H9 (cell line): ENCODE data around the gene EXOC3L1. TPM values are rescaled to one million over a fixed set of nuclear protein-coding genes. Genes with fewer than 3 reads are reported as not detected.

Source experiments
- DNase-seq: peaks from one replicate; pipeline ENCODE4 v3.0.0-alpha.2; 2017
- H2AFZ ChIP-seq: one replicate; pipeline ENCODE4 v1.6.1; 2013; ENCODE audit warnings: mild to moderate bottlenecking, low read length, control low read depth, moderate library complexity
- H2AK5ac ChIP-seq: 2 replicates; pipeline ENCODE4 v1.6.1; 2013; ENCODE audit warnings: low read length, control low read depth, mixed read lengths; ENCODE audit not compliant: insufficient read length
- H2BK120ac ChIP-seq: one replicate; pipeline ENCODE4 v1.6.1; 2013; ENCODE audit warnings: low read depth, mild to moderate bottlenecking, low read length, control low read depth, inconsistent platforms; ENCODE audit not compliant: poor library complexity, severe bottlenecking
- H2BK12ac ChIP-seq: 2 replicates; pipeline ENCODE4 v1.6.1; 2013; ENCODE audit warnings: low read length, control low read depth, mixed read lengths, low read depth; ENCODE audit not compliant: insufficient read length
- H2BK15ac ChIP-seq: 2 replicates; pipeline ENCODE4 v1.6.1; 2013; ENCODE audit warnings: low read depth, low read length, control low read depth
- H2BK20ac ChIP-seq: one replicate; pipeline ENCODE4 v1.6.1; 2013; ENCODE audit warnings: low read depth, mild to moderate bottlenecking, low read length, control low read depth, inconsistent platforms; ENCODE audit not compliant: poor library complexity, severe bottlenecking
- H2BK5ac ChIP-seq: 2 replicates; pipeline ENCODE4 v1.6.1; 2013; ENCODE audit warnings: low read length, control low read depth, mixed read lengths; ENCODE audit not compliant: insufficient read length
- H3K14ac ChIP-seq: 2 replicates; pipeline ENCODE4 v1.6.1; 2013; ENCODE audit warnings: low read length, control low read depth; ENCODE audit not compliant: insufficient read depth
- H3K18ac ChIP-seq: 2 replicates; pipeline ENCODE4 v1.6.1; 2013; ENCODE audit warnings: low read depth, mild to moderate bottlenecking, mixed read lengths, low read length, control low read depth; ENCODE audit not compliant: insufficient read length
- H3K23ac ChIP-seq: 2 replicates; pipeline ENCODE4 v1.6.1; 2013; ENCODE audit warnings: low read length, control low read depth, mixed read lengths, low read depth; ENCODE audit not compliant: insufficient read length
- H3K23me2 ChIP-seq: 2 replicates; pipeline ENCODE4 v1.6.1; 2013; ENCODE audit warnings: low read depth, mild to moderate bottlenecking, mixed read lengths, low read length, control low read depth; ENCODE audit not compliant: insufficient read length, poor library complexity, severe bottlenecking
- H3K27ac ChIP-seq: 2 replicates; pipeline ENCODE4 v1.5.1; 2013; ENCODE audit warnings: low read length, control low read depth, mixed read lengths, low read depth; ENCODE audit not compliant: insufficient read length
- H3K27me3 ChIP-seq: 2 replicates; pipeline ENCODE4 v1.6.1; 2013; ENCODE audit warnings: low read length, control low read depth, inconsistent platforms; ENCODE audit not compliant: insufficient read depth
- H3K4ac ChIP-seq: 2 replicates; pipeline ENCODE4 v1.6.1; 2013; ENCODE audit warnings: low read depth, mild to moderate bottlenecking, control low read depth, inconsistent platforms, low read length, moderate library complexity
- H3K4me1 ChIP-seq: 2 replicates; pipeline ENCODE4 v1.6.1; 2013; ENCODE audit warnings: low read length, control low read depth, inconsistent platforms; ENCODE audit not compliant: insufficient read depth
- H3K4me2 ChIP-seq: 2 replicates; pipeline ENCODE4 v1.6.1; 2013; ENCODE audit warnings: low read length, control low read depth, mixed read lengths; ENCODE audit not compliant: insufficient read length, insufficient read depth
- H3K56ac ChIP-seq: 2 replicates; pipeline ENCODE4 v1.6.1; 2013; ENCODE audit warnings: low read depth, mild to moderate bottlenecking, mixed read lengths, low read length, control low read depth; ENCODE audit not compliant: insufficient read length
- H3K79me1 ChIP-seq: 2 replicates; pipeline ENCODE4 v1.6.1; 2013; ENCODE audit warnings: low read depth, mild to moderate bottlenecking, moderate library complexity, low read length, control low read depth, inconsistent platforms; ENCODE audit not compliant: insufficient read depth, poor library complexity, severe bottlenecking
- H3K79me2 ChIP-seq: 2 replicates; pipeline ENCODE4 v1.6.1; 2013; ENCODE audit warnings: low read length, control low read depth, inconsistent platforms; ENCODE audit not compliant: insufficient read depth
- H3K9ac ChIP-seq: 2 replicates; pipeline ENCODE4 v1.6.1; 2013; ENCODE audit warnings: low read length, control low read depth, mixed read lengths; ENCODE audit not compliant: insufficient read length; ENCODE audit errors: extremely low read depth
- H3K9me3 ChIP-seq: one replicate; pipeline ENCODE4 v1.6.1; 2013; ENCODE audit warnings: low read depth, low read length, inconsistent platforms; ENCODE audit not compliant: control insufficient read depth
- H3T11ph ChIP-seq: one replicate; pipeline ENCODE4 v1.6.1; 2013; ENCODE audit warnings: mild to moderate bottlenecking, low read length, control low read depth, inconsistent platforms
- H4K20me1 ChIP-seq: one replicate; pipeline ENCODE4 v1.6.1; 2013; ENCODE audit not compliant: control insufficient read depth, insufficient read length, insufficient read depth
- H4K5ac ChIP-seq: 2 replicates; pipeline ENCODE4 v1.6.1; 2013; ENCODE audit warnings: low read depth, mild to moderate bottlenecking, mixed read lengths, low read length, control low read depth; ENCODE audit not compliant: insufficient read length
- H4K8ac ChIP-seq: replicated peaks from 2 replicates; pipeline ENCODE4 v1.6.1; 2013; ENCODE audit warnings: low read length, control low read depth, mixed read lengths, low read depth; ENCODE audit not compliant: insufficient read length
- H4K91ac ChIP-seq: 2 replicates; pipeline ENCODE4 v1.6.1; 2013; ENCODE audit warnings: low read depth, mild to moderate bottlenecking, moderate library complexity, mixed read lengths, low read length, control low read depth; ENCODE audit not compliant: insufficient read length
- H3K27ac Mint-ChIP-seq, 3 experiments: 2 replicates in 2 of 3; 3 replicates in 1 of 3; pipeline ENCODE4 v1.8.0; 2020 to 2021; ENCODE audit warnings: mixed read lengths in 3 of 3, mild to moderate bottlenecking in 1 of 3, moderate library complexity in 1 of 3
- H3K27me3 Mint-ChIP-seq: 2 replicates; pipeline ENCODE4 v1.8.0; 2021; ENCODE audit warnings: low read depth, mild to moderate bottlenecking, moderate library complexity, mixed read lengths
- H3K36me3 Mint-ChIP-seq, 3 experiments: 2 replicates in 2 of 3; 3 replicates in 1 of 3; pipeline ENCODE4 v1.8.0; 2020 to 2021; ENCODE audit warnings: low read depth in 3 of 3, mixed read lengths in 3 of 3; ENCODE audit not compliant: insufficient read depth in 1 of 3
- H3K4me1 Mint-ChIP-seq, 2 experiments: 2 replicates each; pipeline ENCODE4 v1.8.0; 2020; ENCODE audit warnings: mixed read lengths in 2 of 2
- H3K4me3 Mint-ChIP-seq, 2 experiments: 2 replicates in 1 of 2; 3 replicates in 1 of 2; pipeline ENCODE4 v1.8.0; 2020 to 2021; ENCODE audit warnings: mild to moderate bottlenecking in 2 of 2, mixed read lengths in 2 of 2, moderate library complexity in 1 of 2
- H3K9me3 Mint-ChIP-seq, 2 experiments: 2 replicates in 1 of 2; 3 replicates in 1 of 2; pipeline ENCODE4 v1.8.0; 2020; ENCODE audit warnings: mild to moderate bottlenecking in 2 of 2, mixed read lengths in 2 of 2, moderate library complexity in 1 of 2
- WGBS: extraction: QIAGEN DNeasy Blood & Tissue Kit; methylation state at CpG from one replicate; pipeline ENCODE4 v1.1.7; 2013; ENCODE audit warnings: missing lambda C conversion rate, low lambda C conversion rate, mixed read lengths; ENCODE audit not compliant: insufficient read length; ENCODE audit errors: extremely low coverage; 5-methylcytosine and 5-hydroxymethylcytosine counted together
- total RNA-seq: library from RNA; stranded (reverse); gene quantifications from 2 replicates; pipeline ENCODE4 v1.2.1, GENCODE V29; 2021
- TF ChIP-seq, protein P1 (sequence below): fragments of 200-600 bp; sonication (generic); conservative IDR thresholded peaks from 3 replicates; pipeline ENCODE4 v1.8.0; 2021; ENCODE audit warnings: antibody characterized with exemption, mild to moderate bottlenecking

Gene EXOC3L1
- total RNA-seq, 1 experiment from 2014 or later = 3.3 TPM

DNA sequence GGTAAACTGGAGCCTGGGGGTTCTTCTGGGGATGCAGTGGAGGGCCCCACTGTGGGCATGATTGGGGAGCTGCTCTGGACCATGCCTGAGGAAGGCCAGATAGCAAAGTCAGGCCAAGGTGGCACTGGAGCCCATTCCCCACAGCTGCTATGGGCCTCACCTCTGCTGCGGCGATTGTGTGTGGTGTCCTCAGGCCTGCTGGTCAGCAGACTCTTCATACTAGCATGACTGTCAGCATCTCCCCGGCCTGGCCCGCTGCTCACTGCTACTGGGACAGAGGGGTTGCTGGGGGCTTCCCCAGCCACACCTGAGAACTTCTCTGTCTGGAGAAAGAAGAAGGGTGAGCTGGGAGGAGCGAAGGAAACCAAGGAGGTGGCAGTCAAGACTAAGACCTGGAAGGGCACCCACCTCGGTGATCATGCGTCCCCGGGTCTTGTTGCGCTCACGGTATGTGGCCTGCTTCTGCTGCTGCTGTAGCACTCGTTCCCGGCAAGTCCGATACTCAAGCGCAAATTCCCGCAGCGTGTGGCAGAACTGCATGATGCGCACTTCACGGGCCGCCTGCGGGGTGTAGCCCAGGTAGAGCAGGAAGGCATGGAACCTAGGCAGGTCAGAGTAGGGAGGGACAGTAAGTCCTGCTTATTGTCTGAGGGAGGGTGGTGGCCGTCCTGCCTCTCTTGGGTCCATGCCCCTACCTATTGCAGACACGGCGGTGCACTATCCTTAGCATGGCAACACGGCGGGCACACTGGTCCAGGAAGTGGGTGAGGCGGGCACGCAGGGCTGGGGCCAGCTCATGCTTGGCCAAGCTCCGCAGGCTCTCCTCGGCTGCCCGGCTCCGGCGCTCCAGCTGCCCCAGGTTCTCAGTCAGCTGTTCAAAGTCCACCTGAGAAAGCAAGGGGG, 40.2 kb upstream of the EXOC3L1 start:
- peak overlapping the region in 1 of 2 experiments; percentile 35; a peak in 1 of 5 replicates for H3K4me3 Mint-ChIP-seq
- no peak overlapping the region for H3K14ac ChIP-seq
- H3T11ph ChIP-seq = no peak overlapping the region
- H3K4ac ChIP-seq = no peak overlapping the region
- no peaks in the 10 kb centered on the region for H3K9me3 ChIP-seq
- no CpG with 5 or more reads among the region's 32 CpGs for WGBS
- H4K91ac ChIP-seq = no peak overlapping the region
- H3K36me3 Mint-ChIP-seq = peaks cover 25 to 72% (median 57%) of the 10 kb centered on the region in 3 experiments; a peak in 6 of 7 replicates
- no peak overlapping the region for H2BK12ac ChIP-seq
- H3K9ac ChIP-seq = no peak overlapping the region
- peaks cover 5% of the 10 kb centered on the region; the same call in 1 of the 2 replicates for H3K79me2 ChIP-seq
- no peak overlapping the region for H2AFZ ChIP-seq
- no peaks in the 10 kb centered on the region for H3K27me3 ChIP-seq
- H3K56ac ChIP-seq = no peak overlapping the region
- TF ChIP-seq, protein P1, sequence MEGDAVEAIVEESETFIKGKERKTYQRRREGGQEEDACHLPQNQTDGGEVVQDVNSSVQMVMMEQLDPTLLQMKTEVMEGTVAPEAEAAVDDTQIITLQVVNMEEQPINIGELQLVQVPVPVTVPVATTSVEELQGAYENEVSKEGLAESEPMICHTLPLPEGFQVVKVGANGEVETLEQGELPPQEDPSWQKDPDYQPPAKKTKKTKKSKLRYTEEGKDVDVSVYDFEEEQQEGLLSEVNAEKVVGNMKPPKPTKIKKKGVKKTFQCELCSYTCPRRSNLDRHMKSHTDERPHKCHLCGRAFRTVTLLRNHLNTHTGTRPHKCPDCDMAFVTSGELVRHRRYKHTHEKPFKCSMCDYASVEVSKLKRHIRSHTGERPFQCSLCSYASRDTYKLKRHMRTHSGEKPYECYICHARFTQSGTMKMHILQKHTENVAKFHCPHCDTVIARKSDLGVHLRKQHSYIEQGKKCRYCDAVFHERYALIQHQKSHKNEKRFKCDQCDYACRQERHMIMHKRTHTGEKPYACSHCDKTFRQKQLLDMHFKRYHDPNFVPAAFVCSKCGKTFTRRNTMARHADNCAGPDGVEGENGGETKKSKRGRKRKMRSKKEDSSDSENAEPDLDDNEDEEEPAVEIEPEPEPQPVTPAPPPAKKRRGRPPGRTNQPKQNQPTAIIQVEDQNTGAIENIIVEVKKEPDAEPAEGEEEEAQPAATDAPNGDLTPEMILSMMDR = no peak
- no peak overlapping the region for H3K4me2 ChIP-seq
- H3K4me1 Mint-ChIP-seq = peaks cover 17 to 20% of the 10 kb centered on the region in 2 experiments
- no peak overlapping the region for H3K18ac ChIP-seq
- peaks cover 15% of the 10 kb centered on the region for H3K23me2 ChIP-seq
- H4K5ac ChIP-seq = no peak overlapping the region
- H3K23ac ChIP-seq = no peak overlapping the region
- H3K27ac Mint-ChIP-seq = no peak overlapping the region; a peak in 1 of 7 replicates
- H4K20me1 ChIP-seq = no peaks in the 10 kb centered on the region
- no peaks in the 10 kb centered on the region; a peak in 1 of 5 replicates for H3K9me3 Mint-ChIP-seq
- no peak overlapping the region for H2BK5ac ChIP-seq
- H2BK120ac ChIP-seq = no peak overlapping the region
- no peak overlapping the region for H2AK5ac ChIP-seq
- no peak overlapping the region for H2BK20ac ChIP-seq
- H3K4me1 ChIP-seq = peaks cover 4% of the 10 kb centered on the region
- no peak overlapping the region for H2BK15ac ChIP-seq
- H4K8ac ChIP-seq = no peak overlapping the region
- peaks cover 3% of the 10 kb centered on the region for H3K79me1 ChIP-seq
- DNase-seq = no peak
- H3K27ac ChIP-seq = no peak overlapping the region
- peaks cover 7% of the 10 kb centered on the region for H3K27me3 Mint-ChIP-seq
